ENCODE data around the gene RABGGTA. TPM values are rescaled to one million over a fixed set of nuclear protein-coding genes. Genes with fewer than 3 reads are reported as not detected.

RABGGTA gene
- total and polyA plus RNA-seq, 2 experiments from 2014 or later = 17.6 to 20.7 TPM

DNA sequence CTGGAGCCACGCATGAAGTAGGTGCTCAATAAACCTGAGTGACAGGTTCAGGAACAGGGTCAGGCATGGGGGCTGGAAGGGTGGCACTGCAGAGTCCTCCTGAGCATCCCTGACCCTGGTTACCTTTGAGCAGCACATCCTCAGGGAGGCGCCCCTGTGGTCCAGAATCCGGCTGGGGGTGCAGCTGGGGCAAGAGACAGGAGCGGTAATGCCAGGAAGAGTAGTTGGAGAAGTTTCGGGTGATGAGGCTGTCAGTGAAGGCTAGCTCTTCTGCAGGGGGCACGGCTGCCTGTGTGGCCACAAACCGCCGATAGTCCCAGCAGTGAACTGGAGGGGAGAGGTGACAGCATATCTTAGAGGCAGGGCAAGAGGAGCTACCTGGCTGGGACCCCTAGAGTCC, 2.0 kb downstream of the RABGGTA start:
- no peak overlapping the region for H3K4me3 ChIP-seq
- peaks cover 16% of the 10 kb centered on the region for H3K4me1 ChIP-seq (ENCODE audit: insufficient read depth)
- Mint-ChIP-seq H3K4me3 (no peak overlapping the region), H3K9me3 (no peaks in the 10 kb centered on the region; the same call in 2 of the 3 replicates), H3K27ac (no peak overlapping the region), H3K27me3 (ENCODE audit: insufficient read depth, low read depth, poor library complexity) (peaks cover 7% of the 10 kb centered on the region), H3K4me1 (peaks cover 22% of the 10 kb centered on the region), H3K36me3 (ENCODE audit: low read depth) (peaks cover 6% of the 10 kb centered on the region; the same call in 2 of the 3 replicates)
- no peak overlapping the region for H3K4me2 ChIP-seq
- no peaks in the 10 kb centered on the region for H3K9me2 ChIP-seq (ENCODE audit: insufficient read depth)
- H4K20me1 ChIP-seq (replicated peaks; ENCODE audit: insufficient read depth) = no peaks in the 10 kb centered on the region
- peaks cover 11% of the 10 kb centered on the region; the same call in 1 of the 2 replicates for H3F3A ChIP-seq (replicated peaks; ENCODE audit: low read depth)
- no peaks in the 10 kb centered on the region; the same call in 1 of the 2 replicates for H3K79me2 ChIP-seq (replicated peaks; ENCODE audit: insufficient read depth)
- no peak overlapping the region for H2AFZ ChIP-seq
- no peak for ATAC-seq
- no peak for DNase-seq (ENCODE audit: low spot score)
- no peaks in the 10 kb centered on the region for H3K27me3 ChIP-seq (ENCODE audit: insufficient read depth)
- H3K36me3 ChIP-seq (ENCODE audit: insufficient read depth) = no peaks in the 10 kb centered on the region
- TF ChIP-seq, protein P1, sequence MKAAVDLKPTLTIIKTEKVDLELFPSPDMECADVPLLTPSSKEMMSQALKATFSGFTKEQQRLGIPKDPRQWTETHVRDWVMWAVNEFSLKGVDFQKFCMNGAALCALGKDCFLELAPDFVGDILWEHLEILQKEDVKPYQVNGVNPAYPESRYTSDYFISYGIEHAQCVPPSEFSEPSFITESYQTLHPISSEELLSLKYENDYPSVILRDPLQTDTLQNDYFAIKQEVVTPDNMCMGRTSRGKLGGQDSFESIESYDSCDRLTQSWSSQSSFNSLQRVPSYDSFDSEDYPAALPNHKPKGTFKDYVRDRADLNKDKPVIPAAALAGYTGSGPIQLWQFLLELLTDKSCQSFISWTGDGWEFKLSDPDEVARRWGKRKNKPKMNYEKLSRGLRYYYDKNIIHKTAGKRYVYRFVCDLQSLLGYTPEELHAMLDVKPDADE (IDR thresholded peaks at IDR 0.05) = no peak
- TF ChIP-seq NANOG (IDR thresholded peaks at IDR 0.05; ENCODE audit: borderline replicate concordance) = no peak
- TF ChIP-seq EZH2 (IDR thresholded peaks at IDR 0.05; ENCODE audit: low read depth, unreplicated experiment) = no peak
- no peak for TF ChIP-seq POLR2AphosphoS5 (IDR thresholded peaks at IDR 0.05; ENCODE audit: low read depth)
- no peak for TF ChIP-seq ZNF331 (CRISPR knock-in tag; IDR thresholded peaks at IDR 0.05; ENCODE audit: low read depth)
- no peak for TF ChIP-seq CTCF (conservative IDR thresholded peaks at IDR 0.05; ENCODE audit: low read depth in 2 of 2)
- no peak for TF ChIP-seq CREB1 (CRISPR knock-in tag; IDR thresholded peaks at IDR 0.05; ENCODE audit: low read depth)
- no peak overlapping the region for H3K27ac ChIP-seq (ENCODE audit: low read depth)

DNA sequence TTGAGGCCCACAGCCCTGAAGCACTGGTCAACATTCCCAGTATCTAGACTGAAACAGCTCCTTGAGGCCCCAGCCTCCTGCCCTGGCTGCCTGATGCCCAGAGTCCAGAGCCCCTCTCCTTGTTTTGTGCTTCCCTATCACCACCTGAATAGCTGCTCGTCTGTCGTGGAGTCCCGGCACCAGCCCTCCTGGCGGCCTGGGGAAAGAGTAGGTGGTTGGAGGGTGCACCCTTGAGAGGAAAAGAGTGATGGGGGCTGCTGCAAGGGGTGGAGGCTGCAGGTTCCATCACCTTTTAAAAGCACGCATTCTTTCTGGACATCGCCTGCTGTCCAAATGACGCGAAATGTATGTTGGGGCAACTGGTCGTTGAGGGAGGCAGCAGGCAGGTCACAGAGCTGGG, 3.2 kb downstream of the RABGGTA start:
- H3K36me3 Mint-ChIP-seq (ENCODE audit: low read depth) = peaks cover 6% of the 10 kb centered on the region; the same call in 2 of the 3 replicates
- Histone ChIP-seq H3K36me3 (ENCODE audit: insufficient read depth) (no peaks in the 10 kb centered on the region), H3K4me1 (ENCODE audit: insufficient read depth) (peaks cover 11% of the 10 kb centered on the region), H2AFZ (no peak overlapping the region), H3K4me2 (no peak overlapping the region), H4K20me1 (replicated peaks; ENCODE audit: insufficient read depth) (no peaks in the 10 kb centered on the region), H3F3A (replicated peaks; ENCODE audit: low read depth) (peaks cover 11% of the 10 kb centered on the region; the same call in 1 of the 2 replicates), H3K9me2 (ENCODE audit: insufficient read depth) (no peaks in the 10 kb centered on the region), H3K4me3 (no peak overlapping the region), H3K27ac (ENCODE audit: low read depth) (no peak overlapping the region), H3K27me3 (ENCODE audit: insufficient read depth) (no peaks in the 10 kb centered on the region), H3K79me2 (replicated peaks; ENCODE audit: insufficient read depth) (no peaks in the 10 kb centered on the region; the same call in 1 of the 2 replicates)
- H3K9me3 Mint-ChIP-seq = no peaks in the 10 kb centered on the region; the same call in 2 of the 3 replicates
- H3K27ac Mint-ChIP-seq = no peak overlapping the region
- H3K4me3 Mint-ChIP-seq = no peak overlapping the region
- DNase-seq (ENCODE audit: low spot score) (no peak), ATAC-seq (no peak)
- H3K4me1 Mint-ChIP-seq = peaks cover 14% of the 10 kb centered on the region
- peaks cover 7% of the 10 kb centered on the region for H3K27me3 Mint-ChIP-seq (ENCODE audit: insufficient read depth, low read depth, poor library complexity)
- TF ChIP-seq JUNB (IDR thresholded peaks at IDR 0.05; ENCODE audit: unreplicated experiment) (no peak), CTCF (conservative IDR thresholded peaks at IDR 0.05; ENCODE audit: low read depth in 2 of 2) (no peak), EZH2 (IDR thresholded peaks at IDR 0.05; ENCODE audit: low read depth, unreplicated experiment) (no peak), CREB1 (CRISPR knock-in tag; IDR thresholded peaks at IDR 0.05; ENCODE audit: low read depth) (no peak), STAT1 (IDR thresholded peaks at IDR 0.05; ENCODE audit: unreplicated experiment) (no peak), ZNF114 (CRISPR knock-in tag; IDR thresholded peaks at IDR 0.05) (no peak), POLR2AphosphoS5 (IDR thresholded peaks at IDR 0.05; ENCODE audit: low read depth) (no peak), NANOG (IDR thresholded peaks at IDR 0.05; ENCODE audit: borderline replicate concordance) (no peak), ZNF331 (CRISPR knock-in tag; IDR thresholded peaks at IDR 0.05; ENCODE audit: low read depth) (no peak), EZH2phosphoT487 (IDR thresholded peaks at IDR 0.05; ENCODE audit: unreplicated experiment) (no peak)
- TF ChIP-seq, protein P1 (IDR thresholded peaks at IDR 0.05) = no peak
- TF ChIP-seq, protein P2, sequence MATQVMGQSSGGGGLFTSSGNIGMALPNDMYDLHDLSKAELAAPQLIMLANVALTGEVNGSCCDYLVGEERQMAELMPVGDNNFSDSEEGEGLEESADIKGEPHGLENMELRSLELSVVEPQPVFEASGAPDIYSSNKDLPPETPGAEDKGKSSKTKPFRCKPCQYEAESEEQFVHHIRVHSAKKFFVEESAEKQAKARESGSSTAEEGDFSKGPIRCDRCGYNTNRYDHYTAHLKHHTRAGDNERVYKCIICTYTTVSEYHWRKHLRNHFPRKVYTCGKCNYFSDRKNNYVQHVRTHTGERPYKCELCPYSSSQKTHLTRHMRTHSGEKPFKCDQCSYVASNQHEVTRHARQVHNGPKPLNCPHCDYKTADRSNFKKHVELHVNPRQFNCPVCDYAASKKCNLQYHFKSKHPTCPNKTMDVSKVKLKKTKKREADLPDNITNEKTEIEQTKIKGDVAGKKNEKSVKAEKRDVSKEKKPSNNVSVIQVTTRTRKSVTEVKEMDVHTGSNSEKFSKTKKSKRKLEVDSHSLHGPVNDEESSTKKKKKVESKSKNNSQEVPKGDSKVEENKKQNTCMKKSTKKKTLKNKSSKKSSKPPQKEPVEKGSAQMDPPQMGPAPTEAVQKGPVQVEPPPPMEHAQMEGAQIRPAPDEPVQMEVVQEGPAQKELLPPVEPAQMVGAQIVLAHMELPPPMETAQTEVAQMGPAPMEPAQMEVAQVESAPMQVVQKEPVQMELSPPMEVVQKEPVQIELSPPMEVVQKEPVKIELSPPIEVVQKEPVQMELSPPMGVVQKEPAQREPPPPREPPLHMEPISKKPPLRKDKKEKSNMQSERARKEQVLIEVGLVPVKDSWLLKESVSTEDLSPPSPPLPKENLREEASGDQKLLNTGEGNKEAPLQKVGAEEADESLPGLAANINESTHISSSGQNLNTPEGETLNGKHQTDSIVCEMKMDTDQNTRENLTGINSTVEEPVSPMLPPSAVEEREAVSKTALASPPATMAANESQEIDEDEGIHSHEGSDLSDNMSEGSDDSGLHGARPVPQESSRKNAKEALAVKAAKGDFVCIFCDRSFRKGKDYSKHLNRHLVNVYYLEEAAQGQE (IDR thresholded peaks at IDR 0.05; ENCODE audit: unreplicated experiment) = no peak

Measured in GM23338 (cell line).